Skin of body (tissue), 2 donors: ENCODE data around the gene RBP5. TPM values are rescaled to one million over a fixed set of nuclear protein-coding genes. Genes with fewer than 3 reads are reported as not detected.

ENCODE experiments used
- DNase-seq: peaks from one replicate; lab custom pipeline; 2025; lab: John Stamatoyannopoulos, UW
- total RNA-seq: library from RNA; depleted of rRNA; stranded (reverse); fragments of >200 nt; gene quantifications from one replicate; pipeline ENCODE4 v1.2.3, GENCODE V29; 2014

Gene RBP5
- total RNA-seq, 1 donor from 2014 or later, result 1.4 TPM

DNA sequence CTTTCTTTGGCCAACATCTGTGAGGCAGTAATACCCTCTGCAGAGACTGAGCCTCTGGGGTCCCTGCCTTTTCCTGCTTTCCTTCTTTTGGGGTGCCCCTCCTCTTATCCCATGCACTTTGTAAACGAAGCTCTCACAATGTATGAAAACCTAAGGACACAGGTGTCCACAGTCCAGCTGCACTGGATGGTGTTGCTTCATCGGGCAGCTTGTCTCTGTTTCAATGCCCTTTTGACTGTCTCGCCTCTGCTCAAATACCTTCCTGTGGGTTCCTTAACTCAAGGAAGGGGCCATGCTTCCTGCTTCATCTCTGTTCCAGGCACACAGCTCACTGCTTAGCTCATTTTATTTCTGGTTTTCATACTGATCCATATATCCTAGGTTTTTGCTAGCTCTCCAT lies 26.1 kb downstream of the RBP5 start:
- DNase-seq, result no peak

DNA sequence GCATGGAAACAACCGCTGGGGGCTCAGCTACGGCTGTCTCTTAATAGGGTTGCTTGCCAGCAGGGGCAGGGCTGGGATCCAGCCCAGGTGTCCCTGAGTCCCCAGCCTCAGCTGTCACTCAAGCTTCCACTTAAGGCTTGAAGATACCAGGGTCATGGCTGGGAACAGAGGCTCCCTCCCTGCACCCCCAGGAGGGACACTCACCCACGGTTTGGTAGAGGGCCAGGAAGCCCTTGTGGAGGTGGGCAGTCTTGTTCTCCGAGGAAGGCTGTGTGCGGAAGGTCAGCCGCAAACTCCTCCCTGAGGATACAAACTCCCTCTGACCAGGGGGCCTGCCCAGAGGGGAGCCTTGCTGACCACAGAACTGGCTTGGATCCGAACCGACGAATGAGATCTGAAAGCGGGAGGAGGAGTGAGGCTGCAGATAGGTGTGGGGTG lies 27.0 kb downstream of the RBP5 start:
- no peak for DNase-seq

DNA sequence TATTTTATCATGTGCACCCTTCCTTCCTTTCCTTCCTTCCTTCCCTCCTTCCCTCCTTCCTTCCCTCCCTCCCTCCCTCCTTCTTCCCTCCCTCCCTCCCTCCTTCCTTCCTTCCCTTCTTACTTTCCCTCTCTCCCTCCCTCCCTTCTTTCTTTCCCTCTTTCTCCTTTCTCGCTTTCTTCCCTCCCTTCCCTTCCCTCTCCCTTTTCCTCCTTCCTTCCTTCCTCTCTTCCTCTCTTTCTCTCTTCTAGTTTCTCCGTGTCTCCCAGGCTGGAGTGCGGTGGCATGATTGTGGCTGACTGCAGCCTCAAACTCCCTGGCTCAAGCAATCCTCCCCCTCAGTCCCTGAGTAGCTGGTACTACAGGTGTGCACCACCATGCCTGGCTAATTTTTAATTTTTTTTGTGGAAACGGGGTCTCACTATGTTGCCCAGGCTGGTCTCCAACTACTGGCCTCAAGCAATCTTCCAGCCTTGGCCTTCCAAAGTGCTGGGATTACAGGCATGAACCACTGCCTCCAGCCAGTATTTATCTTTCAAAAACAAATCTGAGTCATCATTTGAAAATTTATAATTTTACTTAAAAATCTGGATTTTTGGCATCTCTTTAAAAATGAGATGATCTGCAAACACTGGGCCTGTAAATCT lies 27.5 kb downstream of the RBP5 start:
- no peak for DNase-seq

DNA sequence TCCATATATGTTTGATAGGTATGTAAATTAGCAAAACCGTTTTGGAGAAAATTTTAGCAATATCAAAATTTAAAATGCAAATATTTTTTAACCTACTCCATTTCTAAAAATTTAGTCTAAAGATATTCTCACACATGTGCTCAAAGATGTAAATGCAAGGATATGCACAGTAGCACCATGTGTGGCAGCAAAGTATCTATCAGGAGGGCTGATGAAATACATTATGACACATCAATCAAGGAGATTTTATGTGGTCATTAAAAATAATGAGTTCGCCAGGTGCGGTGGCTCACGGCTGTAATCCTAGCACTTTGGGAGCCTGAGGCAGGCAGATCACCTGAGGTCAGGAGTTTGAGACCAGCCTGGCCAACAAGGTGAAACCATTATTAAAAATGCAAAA lies 28.4 kb downstream of the RBP5 start:
- no peak for DNase-seq

DNA sequence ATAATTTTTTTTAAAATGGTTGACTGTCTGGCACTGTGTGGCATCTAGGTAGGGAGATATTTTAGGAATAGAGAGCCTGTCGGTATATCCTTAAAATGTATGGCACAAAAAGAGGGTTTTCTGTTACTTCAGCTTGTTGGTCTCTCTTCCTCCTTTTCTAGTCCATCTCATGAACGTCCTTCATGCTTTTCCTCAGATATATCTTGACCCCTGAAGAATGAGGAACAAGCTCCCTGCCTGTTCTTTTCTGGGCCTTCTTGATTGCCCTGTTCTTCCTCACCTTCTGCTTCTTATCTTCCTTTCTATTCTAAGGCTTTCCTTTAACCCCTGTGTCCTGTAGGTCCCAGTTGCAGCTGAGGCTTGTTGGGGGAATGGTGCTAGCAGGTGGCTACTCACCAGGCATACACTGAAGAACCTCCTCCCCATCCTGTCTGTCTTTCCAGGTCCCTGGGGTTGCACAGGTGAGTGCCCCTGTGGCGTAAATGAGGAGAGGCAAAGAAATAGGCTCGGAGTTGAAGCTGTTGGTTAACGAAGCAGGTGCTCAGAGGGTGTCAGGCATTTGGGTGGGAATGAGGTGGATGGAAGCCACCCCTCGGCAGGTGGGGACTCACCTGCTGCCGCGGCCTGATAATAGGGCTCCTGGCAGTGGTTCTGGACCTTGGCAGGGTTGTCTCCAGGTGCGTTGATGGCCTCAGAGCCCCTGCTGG lies 29.2 kb downstream of the RBP5 start:
- no peak for DNase-seq

DNA sequence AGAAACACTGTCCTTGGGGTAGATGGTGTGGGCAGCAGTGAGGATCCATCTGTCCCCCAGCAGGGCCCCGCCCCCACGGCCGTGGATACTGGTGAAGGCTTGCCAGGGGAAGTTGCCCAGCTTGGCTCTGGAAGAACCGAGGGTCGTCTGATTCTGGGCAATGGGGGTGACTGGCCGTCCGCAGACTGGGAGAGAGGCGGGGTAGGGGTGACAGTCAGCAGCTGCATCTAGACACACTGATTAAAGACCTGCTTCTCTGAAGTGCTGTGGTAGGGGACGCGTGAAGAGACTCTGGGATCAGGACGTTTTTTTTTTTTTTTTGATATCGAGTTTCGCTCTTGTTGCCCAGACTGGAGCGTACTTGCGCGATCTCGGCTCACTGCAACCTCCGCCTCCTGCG lies 31.7 kb downstream of the RBP5 start:
- no peak for DNase-seq

DNA sequence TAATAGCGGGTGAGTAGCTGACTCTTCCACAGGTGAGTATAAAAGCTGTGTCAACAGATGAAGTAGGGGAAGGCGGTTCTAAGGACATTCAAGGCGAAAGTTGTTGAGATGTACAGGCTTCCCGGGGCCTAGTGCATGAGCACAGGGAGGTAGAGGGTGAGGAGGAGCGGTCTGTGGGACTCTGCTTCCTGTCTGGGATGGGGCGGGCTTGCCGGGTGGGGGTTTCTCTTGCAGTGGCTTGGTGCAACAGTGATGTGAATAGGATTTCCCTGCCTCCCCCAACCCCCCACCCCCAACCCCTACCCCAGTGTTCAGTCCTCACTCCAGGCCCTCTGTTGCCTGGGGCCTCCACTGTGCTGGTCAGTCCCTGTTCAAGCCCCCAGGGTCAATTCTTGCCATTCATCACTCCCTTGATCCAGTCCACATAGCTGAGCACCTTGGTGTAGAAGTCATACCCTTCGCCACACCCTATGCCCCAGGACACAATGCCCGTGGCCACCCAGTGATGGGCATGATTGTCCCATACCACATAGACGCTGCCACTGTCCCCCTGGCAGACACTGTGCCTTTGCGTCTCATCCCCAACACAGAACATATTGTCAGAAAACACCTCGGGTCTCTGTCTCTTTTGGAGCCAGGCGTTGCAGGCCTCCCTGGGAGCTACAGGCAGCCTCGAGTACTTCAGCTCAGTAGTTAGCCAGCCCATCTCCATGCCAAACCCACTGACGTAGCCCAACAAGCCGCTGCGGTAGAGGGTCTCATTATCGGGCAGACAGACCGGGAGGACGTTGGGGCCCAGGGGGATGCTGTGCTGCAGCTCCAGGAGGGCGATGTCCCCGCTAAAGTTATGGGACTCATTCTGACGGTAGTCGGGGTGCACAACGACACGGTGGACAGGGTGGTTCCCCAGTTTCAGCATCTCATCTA lies 32.4 kb downstream of the RBP5 start:
- DNase-seq, result no peak

DNA sequence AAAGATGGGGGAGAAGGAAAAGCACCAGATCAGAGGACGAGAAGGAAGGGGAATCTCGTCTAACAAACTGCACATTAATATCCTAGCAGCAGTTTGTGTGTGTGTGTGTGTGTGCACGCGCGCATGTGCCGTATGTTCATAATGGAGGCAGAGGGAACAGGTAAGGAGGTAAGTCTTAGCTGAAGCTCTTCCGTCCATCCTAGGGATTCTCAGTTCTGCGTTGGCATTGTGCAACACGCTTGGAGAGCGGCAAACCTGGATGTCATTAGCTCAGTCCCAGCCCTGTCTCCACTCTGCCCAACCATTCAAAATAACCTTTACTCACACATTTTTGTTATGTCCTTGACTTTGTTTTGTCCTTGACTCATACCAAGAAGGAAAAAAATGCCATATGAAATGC lies 34.8 kb downstream of the RBP5 start:
- DNase-seq, result no peak

DNA sequence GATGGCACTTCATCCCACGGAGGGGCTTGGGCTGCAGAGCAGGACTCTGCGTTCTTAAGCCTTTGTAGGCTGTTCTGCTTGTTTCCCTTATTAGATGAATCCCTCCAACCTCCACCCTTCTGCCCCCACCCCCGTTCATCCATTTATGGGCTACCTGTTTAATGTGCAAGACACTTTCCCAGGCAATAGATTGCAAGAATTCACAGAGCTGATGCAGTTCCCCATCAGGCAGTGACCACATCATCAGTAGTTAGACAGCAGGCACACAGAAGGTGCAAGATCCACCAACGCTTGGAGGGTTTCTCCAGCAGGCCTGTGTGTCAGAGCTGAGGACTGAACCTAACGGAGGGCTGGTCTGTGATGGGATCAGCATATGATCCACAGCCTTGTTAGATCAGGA lies 35.2 kb downstream of the RBP5 start:
- no peak for DNase-seq

DNA sequence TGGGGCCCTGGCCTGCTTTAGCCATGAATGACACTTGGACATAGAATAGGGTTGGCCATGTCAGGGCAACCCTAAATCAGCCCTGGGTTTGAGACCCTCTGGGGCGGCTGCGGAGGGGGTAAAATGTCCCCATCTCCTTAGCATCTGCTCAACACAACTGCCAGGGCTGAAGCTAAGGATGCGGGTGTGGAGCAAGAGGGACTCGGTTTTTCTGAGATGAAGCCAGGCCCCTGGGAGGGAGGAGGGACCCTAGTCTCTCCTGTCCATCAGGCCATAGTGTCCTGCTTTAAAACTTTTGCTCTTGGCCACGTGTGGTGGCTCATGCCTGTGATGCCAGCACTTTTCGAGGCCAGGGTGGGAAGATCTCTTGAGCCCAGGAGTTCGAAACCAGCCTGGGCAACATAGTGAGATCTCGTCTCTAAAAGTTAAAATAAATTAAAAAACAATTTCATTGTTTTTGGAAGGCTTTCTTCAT lies 35.7 kb downstream of the RBP5 start:
- no peak for DNase-seq

DNA sequence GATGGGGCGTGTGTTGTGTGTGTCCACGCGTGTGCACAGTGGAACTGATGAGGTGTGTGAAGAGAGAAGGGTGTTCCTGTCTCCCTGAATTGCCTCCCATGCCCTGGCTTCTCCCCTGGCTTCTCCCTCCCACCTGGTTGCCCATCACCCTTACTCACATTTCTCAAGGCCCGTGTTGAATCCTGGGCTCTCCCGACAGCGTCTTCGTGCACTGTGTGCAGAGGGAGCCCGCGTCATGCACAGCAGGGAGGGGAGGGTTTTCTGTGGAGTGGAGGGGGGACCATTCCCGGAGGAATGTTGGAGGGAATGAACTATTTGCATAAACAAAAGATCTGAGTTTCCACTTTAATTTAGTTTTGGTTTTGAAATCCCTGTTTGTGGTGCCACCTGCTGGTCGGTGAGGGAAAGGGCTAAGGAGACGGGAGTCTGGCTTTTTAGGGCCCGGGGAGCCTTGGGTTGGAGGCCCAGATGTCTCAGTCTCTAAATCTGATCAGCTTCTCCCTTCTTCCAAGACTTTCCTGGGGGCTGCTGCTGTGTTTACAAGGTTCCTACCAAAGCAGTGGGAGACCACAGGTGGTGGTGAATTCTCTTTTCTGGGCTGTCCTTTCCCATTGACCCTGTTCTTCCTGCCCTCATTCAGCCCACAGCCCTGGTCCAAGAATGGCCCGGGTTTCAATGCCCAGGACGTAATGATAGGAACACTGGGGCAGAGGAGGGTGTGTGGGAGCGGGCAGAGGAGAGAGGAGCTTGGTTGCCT lies 36.3 kb downstream of the RBP5 start, which contains the start of gene C1R:
Gene C1R, minus strand, starts transcription at position 217 of the 757 bp plus-strand sequence. Its CDS starts 57 bp downstream, at position 160.
- DNase-seq, result peak; percentile 86

DNA sequence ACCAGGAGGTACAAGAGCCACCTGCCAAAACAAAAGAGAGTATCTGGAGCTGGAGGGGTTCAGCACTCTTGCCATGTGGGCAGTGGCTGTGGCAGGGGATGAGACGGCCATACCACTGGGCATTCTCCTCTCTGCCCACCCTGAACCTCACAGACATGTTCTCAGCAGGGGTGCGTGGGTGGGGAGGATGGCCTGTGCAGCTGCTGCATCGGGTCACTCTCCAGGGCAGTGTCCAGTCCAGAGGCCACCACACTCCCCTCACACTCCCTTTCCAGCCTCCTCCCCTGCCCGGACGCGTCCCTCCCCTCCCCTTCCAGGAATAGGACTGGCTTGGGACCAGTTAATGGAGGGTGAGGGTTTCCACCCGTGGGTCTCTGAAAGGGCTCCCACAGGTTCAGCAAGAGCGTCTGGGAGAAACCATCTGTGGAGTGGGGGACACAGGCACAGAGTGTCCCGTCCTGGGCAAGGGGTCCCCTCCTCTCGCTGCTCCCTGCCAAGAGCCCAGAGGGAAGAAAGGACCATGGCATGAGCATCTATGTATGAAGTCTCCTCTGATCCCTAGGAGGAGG lies 36.9 kb downstream of the RBP5 start:
- DNase-seq, result no peak

DNA sequence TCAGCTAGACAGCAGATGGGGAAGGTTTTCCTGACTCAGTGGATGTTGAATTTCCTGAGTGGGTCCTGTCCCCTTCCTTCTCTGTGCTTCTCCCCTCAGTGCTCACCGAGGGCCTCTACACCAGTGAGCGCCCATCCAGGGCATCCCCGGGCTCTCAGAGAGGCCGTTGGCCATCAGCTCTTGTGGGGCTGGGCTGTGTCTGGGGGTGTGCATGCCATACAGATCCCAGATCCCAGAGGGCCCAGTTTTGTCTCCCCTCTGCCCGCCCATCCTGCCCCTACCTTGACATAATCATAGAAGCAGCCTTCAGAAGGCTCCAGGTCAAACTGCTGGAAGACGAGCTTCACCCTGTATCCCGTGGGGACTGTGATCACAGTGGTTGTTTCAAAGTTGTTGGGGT lies 37.5 kb downstream of the RBP5 start:
- no peak for DNase-seq

DNA sequence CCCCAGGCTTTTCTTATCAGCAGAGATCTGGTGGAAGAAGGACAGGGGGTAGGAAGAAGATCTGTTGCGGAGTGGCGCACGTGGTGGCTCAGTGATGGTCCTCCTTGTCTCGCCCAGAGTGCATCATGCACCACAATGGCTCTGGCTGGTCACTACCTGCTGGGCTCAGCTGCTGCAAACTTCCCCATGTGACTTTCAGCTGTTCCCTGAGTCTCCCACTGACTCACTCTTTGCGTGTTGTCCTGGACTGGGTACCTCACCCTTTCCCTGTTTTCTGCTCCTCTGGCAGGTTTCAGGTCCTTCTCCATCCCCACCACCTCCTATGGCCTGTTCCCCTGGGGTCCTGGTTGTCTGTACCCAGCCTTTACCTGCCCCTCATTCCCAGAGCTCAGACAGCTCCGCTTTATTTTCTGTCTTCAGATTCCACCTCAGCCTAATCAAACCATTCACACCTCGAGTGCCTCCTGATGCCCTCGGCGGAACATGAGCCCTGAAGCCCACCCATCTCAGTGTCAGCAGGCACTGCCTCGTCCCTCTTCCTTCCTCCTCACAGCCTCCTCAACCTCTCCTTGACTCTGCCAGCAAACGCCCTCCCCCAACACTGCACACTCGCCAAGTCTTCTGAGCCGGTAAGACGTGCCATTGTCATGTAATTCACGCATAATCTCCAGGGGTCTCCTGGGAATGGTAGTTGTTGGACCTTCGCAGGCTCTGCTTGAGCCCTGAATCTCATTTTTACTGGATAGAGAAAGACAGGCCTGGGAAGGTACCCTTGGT lies 38.3 kb downstream of the RBP5 start:
- DNase-seq, result no peak

DNA sequence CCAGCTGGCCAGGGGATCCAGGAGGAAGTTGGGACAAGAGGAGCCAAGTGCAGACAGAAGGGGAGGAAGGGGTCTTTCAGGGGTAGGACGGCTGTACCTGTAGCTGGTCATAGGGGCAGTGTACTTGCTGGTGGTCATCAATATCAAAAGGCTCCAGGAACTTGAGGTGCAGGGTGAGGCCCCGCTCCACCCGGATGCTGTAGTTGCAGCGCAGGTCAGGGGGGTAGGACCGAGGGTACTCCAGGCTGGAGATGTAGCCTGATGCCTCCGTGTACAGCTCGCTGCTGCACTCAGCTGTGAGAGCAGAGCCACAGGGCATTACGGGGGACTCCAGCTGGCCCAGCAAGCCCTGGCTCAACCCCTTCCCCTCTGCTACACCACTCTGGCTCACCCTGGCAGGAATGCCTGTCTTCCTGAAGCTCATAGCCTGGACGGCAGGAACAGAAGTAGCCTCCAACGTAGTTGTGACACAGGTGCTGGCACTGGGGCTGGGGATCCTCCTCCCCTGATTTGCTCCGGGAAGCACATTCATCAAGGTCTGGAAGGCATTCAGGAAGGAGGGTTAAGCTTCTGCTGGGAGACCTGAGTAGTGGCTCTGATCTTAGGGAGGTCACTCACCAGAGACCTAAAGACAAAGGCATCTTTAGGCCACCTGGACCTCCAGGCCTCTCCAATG lies 39.4 kb downstream of the RBP5 start:
- DNase-seq, result no peak

DNA sequence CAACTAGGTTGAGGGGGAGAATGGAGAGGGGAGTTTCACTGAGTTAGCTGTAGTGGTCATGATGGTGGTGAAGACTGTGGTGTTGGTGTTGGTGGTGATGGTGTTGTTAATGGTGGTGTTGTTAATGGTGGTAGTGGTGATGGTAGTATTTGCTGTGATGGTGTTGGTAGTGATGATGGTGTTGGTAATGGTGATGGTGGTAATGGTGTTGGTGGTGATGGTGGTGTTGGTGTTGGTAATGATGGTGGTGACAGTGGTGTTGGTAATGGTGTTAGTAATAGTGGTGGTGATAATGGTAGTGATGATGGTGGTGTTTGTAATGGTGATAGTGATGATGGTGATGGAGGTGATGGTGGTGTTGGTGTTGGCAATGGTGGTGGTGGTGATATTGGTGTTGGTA lies 45.6 kb downstream of the RBP5 start:
- DNase-seq, result no peak

DNA sequence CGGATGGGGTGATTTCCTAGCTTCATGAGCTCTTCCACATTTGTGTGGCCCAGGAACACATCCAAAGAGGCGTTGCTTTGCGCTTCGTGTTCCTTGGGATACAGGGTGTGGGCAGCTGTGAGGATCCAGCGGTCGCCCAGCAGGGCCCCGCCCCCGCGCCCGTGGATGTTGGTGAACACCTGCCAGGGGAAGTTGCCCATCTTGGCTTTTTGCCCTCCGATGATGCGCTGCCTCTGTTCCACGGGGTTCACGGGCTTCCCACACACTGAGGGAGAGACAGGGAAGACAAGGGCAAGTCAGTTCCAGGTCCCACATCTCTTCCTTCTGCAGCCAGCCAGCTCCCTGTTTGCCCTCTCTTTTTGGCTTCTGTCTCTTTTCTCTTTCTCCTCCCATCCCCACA lies 47.7 kb downstream of the RBP5 start:
- DNase-seq, result no peak

DNA sequence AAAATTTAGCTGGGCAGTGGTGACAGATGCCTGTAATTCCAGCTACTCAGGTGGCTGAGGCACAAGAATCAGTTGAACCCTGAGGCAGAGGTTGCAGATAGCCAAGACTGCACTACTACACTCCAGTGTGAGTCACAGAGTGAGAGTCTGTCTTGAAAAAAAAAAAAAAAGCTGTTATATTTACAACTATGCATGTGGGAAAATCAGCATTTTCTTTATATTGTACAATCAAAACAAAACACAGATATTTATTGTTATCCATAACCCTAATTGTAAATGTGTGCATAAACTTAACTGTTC lies 48.9 kb downstream of the RBP5 start:
- DNase-seq, result no peak

DNA sequence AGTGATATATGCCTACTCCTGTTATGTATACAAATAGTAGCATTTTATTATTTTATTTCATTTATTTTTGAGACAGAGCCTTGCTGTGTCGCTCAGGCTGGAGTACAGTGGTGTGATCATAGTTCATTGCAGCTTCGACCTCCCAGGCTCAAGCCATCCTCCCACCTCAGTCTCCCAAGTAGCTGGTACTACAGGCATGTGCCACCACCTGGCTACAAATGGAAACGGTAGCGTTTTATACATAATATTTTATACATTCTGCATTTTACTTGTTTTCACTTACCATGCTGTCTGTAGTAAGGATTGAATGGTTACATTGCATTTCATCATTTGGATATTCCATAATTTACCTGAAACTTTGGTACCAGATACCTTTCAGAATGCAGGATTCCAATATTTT lies 50.5 kb downstream of the RBP5 start:
- no peak for DNase-seq

DNA sequence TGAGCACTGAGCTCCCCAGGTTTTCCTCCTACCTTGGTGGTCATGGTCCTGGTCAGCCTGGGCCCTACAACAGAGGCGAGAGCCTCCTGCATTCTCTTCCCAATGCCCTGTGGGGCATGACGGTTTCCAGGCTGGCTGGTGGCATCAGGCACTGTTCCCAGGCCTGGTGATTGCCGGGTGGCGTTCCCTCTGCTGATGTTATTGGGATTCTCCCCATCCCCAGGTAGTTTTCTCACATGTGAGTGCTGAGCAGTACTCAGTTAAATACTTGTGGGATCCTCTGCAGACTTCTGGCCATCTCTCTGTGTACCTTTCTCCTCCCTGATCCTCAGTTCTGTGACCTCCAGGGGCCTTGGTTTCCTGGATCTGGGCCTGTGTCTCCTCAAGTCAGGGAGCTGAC lies 52.2 kb downstream of the RBP5 start:
- no peak for DNase-seq
